Measurements from ENCODE around the gene ZNF471. TPM values are rescaled to one million over a fixed set of nuclear protein-coding genes. Genes with fewer than 3 reads are reported as not detected.

ZNF471 gene
- total and polyA plus RNA-seq, 9 donors = 7.6 to 19.0 (median 9.6) TPM

- no CpG with 5 or more reads among the region's 2 CpGs for WGBS (ENCODE audit: insufficient coverage)
- Histone ChIP-seq H3K4me3 (ENCODE audit: low read length) (no peak overlapping the region), H3K27me3 (ENCODE audit: control insufficient read depth, insufficient read depth, low read length) (no peaks in the 10 kb centered on the region), H3K36me3 (ENCODE audit: control insufficient read depth, insufficient read depth, low read length) (peaks cover 48% of the 10 kb centered on the region), H3K27ac (ENCODE audit: low read length) (no peak overlapping the region), H3K9me3 (replicated peaks; ENCODE audit: control insufficient read depth, low read depth, low read length) (peaks cover 60% of the 10 kb centered on the region), H3K4me1 (ENCODE audit: control insufficient read depth, insufficient read depth, low read length) (peaks cover 8% of the 10 kb centered on the region)
- DNase-seq = no peak
These were observed 64.9 kb downstream of the ZNF471 start for GRCh38 chr19:56572589-56572988.

GRCh38 chr19:56573914-56574313 lies 66.3 kb downstream of the ZNF471 start:
- Histone ChIP-seq H3K4me1 (ENCODE audit: control insufficient read depth, insufficient read depth, low read length) (no peaks in the 10 kb centered on the region), H3K27ac (ENCODE audit: low read length) (no peak overlapping the region), H3K9me3 (replicated peaks; ENCODE audit: control insufficient read depth, low read depth, low read length) (peaks cover 68% of the 10 kb centered on the region), H3K4me3 (ENCODE audit: low read length) (no peak overlapping the region), H3K27me3 (ENCODE audit: control insufficient read depth, insufficient read depth, low read length) (no peaks in the 10 kb centered on the region), H3K36me3 (ENCODE audit: control insufficient read depth, insufficient read depth, low read length) (peaks cover 48% of the 10 kb centered on the region)
- no CpG with 5 or more reads among the region's 3 CpGs for WGBS (ENCODE audit: insufficient coverage)
- no peak for DNase-seq

- Histone ChIP-seq H3K4me3 (ENCODE audit: low read length) (no peak overlapping the region), H3K4me1 (ENCODE audit: control insufficient read depth, insufficient read depth, low read length) (no peaks in the 10 kb centered on the region), H3K27me3 (ENCODE audit: control insufficient read depth, insufficient read depth, low read length) (no peaks in the 10 kb centered on the region), H3K27ac (ENCODE audit: low read length) (no peak overlapping the region), H3K9me3 (replicated peaks; ENCODE audit: control insufficient read depth, low read depth, low read length) (peaks cover 73% of the 10 kb centered on the region), H3K36me3 (ENCODE audit: control insufficient read depth, insufficient read depth, low read length) (peaks cover 23% of the 10 kb centered on the region)
- no peak for DNase-seq
- WGBS (ENCODE audit: insufficient coverage) = 100% methylated on average over 5 of the region's 11 CpGs
These were observed 70.3 kb downstream of the ZNF471 start for GRCh38 chr19:56577719-56578602.

Other genes starting within 250 kb of the ZNF471 start
- gene EDDM13, start 235.1 kb upstream of the ZNF471 start, total RNA-seq = 0.27 TPM
- 1 to 10 TPM in 6 of 8 donors, under 1 TPM in 2; 0.61 to 2.3 (median 1.3) TPM for gene EDDM13, start 235.1 kb upstream of the ZNF471 start, polyA plus RNA-seq (ENCODE audit: insufficient read depth in 1 of 8, insufficient read length in 8 of 8, low replicate concordance in 1 of 8)
- gene ZSCAN5A, start 193.0 kb upstream of the ZNF471 start, total RNA-seq = 8.7 TPM
- gene ZSCAN5A, start 193.0 kb upstream of the ZNF471 start, polyA plus RNA-seq (ENCODE audit: insufficient read depth in 1 of 8, insufficient read length in 8 of 8, low replicate concordance in 1 of 8) = 1 to 10 TPM; 6.4 to 9.8 (median 7.2) TPM
- 5.3 TPM for gene ZNF582, start 114.3 kb upstream of the ZNF471 start, total RNA-seq
- 1 to 10 TPM; 4.1 to 5.6 (median 4.8) TPM for gene ZNF582, start 114.3 kb upstream of the ZNF471 start, polyA plus RNA-seq (ENCODE audit: insufficient read depth in 1 of 8, insufficient read length in 8 of 8, low replicate concordance in 1 of 8)
- gene ZNF583, start 103.5 kb upstream of the ZNF471 start, total RNA-seq = 10.3 TPM
- 1 to 10 TPM; 4.1 to 8.5 (median 6.7) TPM for gene ZNF583, start 103.5 kb upstream of the ZNF471 start, polyA plus RNA-seq (ENCODE audit: insufficient read depth in 1 of 8, insufficient read length in 8 of 8, low replicate concordance in 1 of 8)
- 8.1 TPM for gene ZNF667, start 30.5 kb upstream of the ZNF471 start, total RNA-seq
- 10 to 100 TPM in 3 of 8 donors, 1 to 10 TPM in 5; 6.8 to 11.4 (median 9.1) TPM for gene ZNF667, start 30.5 kb upstream of the ZNF471 start, polyA plus RNA-seq (ENCODE audit: insufficient read depth in 1 of 8, insufficient read length in 8 of 8, low replicate concordance in 1 of 8)
- gene ZFP28, start 31.1 kb downstream of the ZNF471 start, total RNA-seq = 9.0 TPM
- gene ZFP28, start 31.1 kb downstream of the ZNF471 start, polyA plus RNA-seq (ENCODE audit: insufficient read depth in 1 of 8, insufficient read length in 8 of 8, low replicate concordance in 1 of 8) = 10 to 100 TPM in 2 of 8 donors, 1 to 10 TPM in 6; 7.8 to 11.9 (median 8.7) TPM
- 5.5 TPM for gene ZNF470, start 59.6 kb downstream of the ZNF471 start, total RNA-seq
- gene ZNF470, start 59.6 kb downstream of the ZNF471 start, polyA plus RNA-seq (ENCODE audit: insufficient read depth in 1 of 8, insufficient read length in 8 of 8, low replicate concordance in 1 of 8) = 1 to 10 TPM; 3.4 to 5.8 (median 4.5) TPM
- gene ZNF71, start 87.4 kb downstream of the ZNF471 start, total RNA-seq = 6.3 TPM
- 1 to 10 TPM; 6.4 to 8.6 (median 7.5) TPM for gene ZNF71, start 87.4 kb downstream of the ZNF471 start, polyA plus RNA-seq (ENCODE audit: insufficient read depth in 1 of 8, insufficient read length in 8 of 8, low replicate concordance in 1 of 8)
- gene SMIM17, start 135.3 kb downstream of the ZNF471 start, total RNA-seq = 0.93 TPM
- 1 to 10 TPM in 6 of 8 donors, under 1 TPM in 2; 0.85 to 2.6 (median 1.3) TPM for gene SMIM17, start 135.3 kb downstream of the ZNF471 start, polyA plus RNA-seq (ENCODE audit: insufficient read depth in 1 of 8, insufficient read length in 8 of 8, low replicate concordance in 1 of 8)
- gene ZNF835, start 163.9 kb downstream of the ZNF471 start, total RNA-seq = 3.0 TPM
- gene ZNF835, start 163.9 kb downstream of the ZNF471 start, polyA plus RNA-seq (ENCODE audit: insufficient read depth in 1 of 8, insufficient read length in 8 of 8, low replicate concordance in 1 of 8) = 1 to 10 TPM; 1.7 to 4.1 (median 3.6) TPM

Measured in muscle of leg (tissue), 11 donors.